Stomach (tissue), 19 donors: ENCODE data around the gene HHIP. TPM values are rescaled to one million over a fixed set of nuclear protein-coding genes. Genes with fewer than 3 reads are reported as not detected.

Source experiments
- DNase-seq, 2 donors: peaks; one replicate each; pipeline versions ENCODE4 v3.0.0 to v3.0.0-alpha.2; 2013 to 2019
- H3K27ac ChIP-seq, 5 donors: fragments of 200-600 bp in 4 of 5; sonication (generic) in 4 of 5; one replicate each; pipeline ENCODE4 v1.5.1; 2013 to 2019; ENCODE audit warnings: mild to moderate bottlenecking in 1 of 5, moderate library complexity in 1 of 5
- H3K27me3 ChIP-seq, 3 donors: fragments of 200-600 bp; sonication (generic); one replicate each; pipeline ENCODE4 v1.5.1; 2017 to 2019; ENCODE audit warnings: mixed run types in 1 of 3
- H3K36me3 ChIP-seq, 4 donors: fragments of 200-600 bp; sonication (generic); 1 replicate in 3 of 4; 2 replicates in 1 of 4; pipeline ENCODE4 v1.5.1; 2016 to 2019
- H3K4me1 ChIP-seq, 4 donors: fragments of 200-600 bp; sonication (generic); one replicate each; pipeline ENCODE4 v1.5.1; 2016 to 2019
- H3K4me3 ChIP-seq, 4 donors: fragments of 200-600 bp; sonication (generic) in 3 of 4; one replicate each; pipeline ENCODE4 v1.5.1; 2016 to 2019; ENCODE audit warnings: mild to moderate bottlenecking in 1 of 4
- H3K9me3 ChIP-seq, 4 donors: fragments of 200-600 bp; sonication (generic); one replicate each; pipeline ENCODE4 v1.5.1; 2016 to 2019
- CTCF ChIP-seq, 7 experiments: fragments of 450-650 bp in 4 of 7; fragments of 200-600 bp in 3 of 7; sonication (generic) in 3 of 7; IDR thresholded peaks; one replicate each; pipeline ENCODE4 v1.5.1; 2016 to 2019; ENCODE audit warnings: antibody characterized with exemption in 7 of 7, control low read depth in 2 of 7, mild to moderate bottlenecking in 1 of 7
- EP300 ChIP-seq: sonication (generic); formaldehyde crosslinking; IDR thresholded peaks from one replicate; pipeline ENCODE4 v1.6.1; 2017; ENCODE audit warnings: antibody characterized with exemption
- POLR2A ChIP-seq, 4 donors: fragments of 450-650 bp; IDR thresholded peaks; one replicate each; pipeline ENCODE4 v1.6.1; 2016; ENCODE audit warnings: antibody characterized with exemption in 4 of 4, control low read depth in 2 of 4, mild to moderate bottlenecking in 1 of 4, moderate library complexity in 1 of 4
- POLR2AphosphoS5 ChIP-seq, 3 donors: sonication (generic); formaldehyde crosslinking; IDR thresholded peaks; one replicate each; pipeline ENCODE4 v1.6.1; 2016; ENCODE audit warnings: antibody characterized with exemption in 3 of 3
- WGBS, 5 donors: extraction: QIAGEN DNeasy Blood & Tissue Kit in 3 of 5; methylation state at CpG; one replicate each; pipeline versions ENCODE4 v1.1.5 to v1.1.7; 2013 to 2018; 5-methylcytosine and 5-hydroxymethylcytosine counted together
- intact Hi-C: fragments of 100-400 bp; cut with DNase I; formaldehyde crosslinking; loops from one replicate; pipeline ENCODE4 v1.15.1; 2023; ENCODE audit warnings: low total_unique reads
- long read RNA-seq, 10 donors: transcript quantifications; one replicate each; lab custom pipeline, GENCODE V29; 2026
- polyA plus RNA-seq, 3 donors: library from polyadenylated mRNA; stranded (reverse); fragments of 200-250 nt; gene quantifications; one replicate each; pipeline ENCODE4 v1.2.3, GENCODE V29; 2013
- total RNA-seq, 5 donors: library from RNA; depleted of rRNA; stranded (reverse); fragments of >200 nt; gene quantifications; one replicate each; pipeline versions ENCODE4 v1.1.0 to v1.2.3, GENCODE V29; 2014 to 2016
- donor health status: healthy with polysubstance abuse.
- donor health status: Bipolar disorder and iron deficiency.
- donor health status: healthy.

Gene HHIP
- total RNA-seq, result 10 to 100 TPM in 2 of 5 donors, 1 to 10 TPM in 1, under 1 TPM in 1, not detected in 1; 0.29 to 33.0 (median 20.4) TPM
- polyA plus RNA-seq, result 1 to 10 TPM in 2 of 3 donors, under 1 TPM in 1; 0.73 to 3.5 (median 3.2) TPM
- long read RNA-seq, donor 1, full-length matches to known transcripts, result 2 of 2 reads
- long read RNA-seq, donor 1, partial matches to known transcripts, result 0 of 2 reads
- long read RNA-seq, donor 1, other reads (novel, unspliced or antisense), result 0 of 2 reads
- long read RNA-seq, donor 2, full-length matches to known transcripts, result 3 of 3 reads
- long read RNA-seq, donor 2, partial matches to known transcripts, result 0 of 3 reads
- long read RNA-seq, donor 2, other reads (novel, unspliced or antisense), result 0 of 3 reads
- long read RNA-seq, donor 3, partial matches to known transcripts, result 0 of 3 reads
- long read RNA-seq, donor 3, other reads (novel, unspliced or antisense), result 0 of 3 reads
- long read RNA-seq, donor 4, partial matches to known transcripts, result 0 of 1 reads
- long read RNA-seq, donor 4, other reads (novel, unspliced or antisense), result 0 of 1 reads
- long read RNA-seq, donor 5, partial matches to known transcripts, result 0 of 1 reads
- long read RNA-seq, donor 5, other reads (novel, unspliced or antisense), result 0 of 1 reads
- long read RNA-seq, donor 6, full-length matches to known transcripts, result 3 of 3 reads
- long read RNA-seq, donor 6, partial matches to known transcripts, result 0 of 3 reads
- long read RNA-seq, donor 6, other reads (novel, unspliced or antisense), result 0 of 3 reads
- long read RNA-seq, donor 7, full-length matches to known transcripts, result 1 of 1 reads
- long read RNA-seq, donor 7, partial matches to known transcripts, result 0 of 1 reads
- long read RNA-seq, donor 7, other reads (novel, unspliced or antisense), result 0 of 1 reads
- long read RNA-seq, donor 8, full-length matches to known transcripts, result 4 of 4 reads
- long read RNA-seq, donor 8, partial matches to known transcripts, result 0 of 4 reads
- long read RNA-seq, donor 8, other reads (novel, unspliced or antisense), result 0 of 4 reads
- long read RNA-seq, donor 9, full-length matches to known transcripts, result 6 of 6 reads
- long read RNA-seq, donor 9, partial matches to known transcripts, result 0 of 6 reads
- long read RNA-seq, donor 9, other reads (novel, unspliced or antisense), result 0 of 6 reads
- long read RNA-seq, donor 10, result 0 reads

- Histone ChIP-seq H3K27ac (peak within 1 kb of the TSS in 4 of 5 donors; percentile 5 to 74 (median 60)), H3K36me3 (no peaks in the 10 kb centered on the region), H3K27me3 (peaks cover 3 to 52% (median 34%) of the 10 kb centered on the region in 3 donors), H3K9me3 (no peaks in the 10 kb centered on the region), H3K4me3 (peak within 1 kb of the TSS; percentile 51 to 62 (median 53)), H3K4me1 (peaks cover 11 to 28% (median 23%) of the 10 kb centered on the region in 4 donors)
- no peak for TF ChIP-seq CTCF (IDR thresholded peaks at IDR 0.05)
- TF ChIP-seq POLR2AphosphoS5 (IDR thresholded peaks at IDR 0.05), result peak in 1 of 3 donors; percentile 12
- TF ChIP-seq EP300, result no peak
- TF ChIP-seq POLR2A (IDR thresholded peaks at IDR 0.05), result no peak
- intact Hi-C loops, result no loop called here
- WGBS, 5 donors, result 2 to 3% (median 2%) methylated on average over 51 to 79 of the region's 79 CpGs
- peak; percentile 31 to 88 for DNase-seq
Measured at GRCh38 chr4:144645631-144646522, at the start of gene HHIP. Gene HHIP (plus strand): TSS chr4:144646156. CDS start chr4:144646676, 520 bp downstream.

- 81 to 94% (median 88%) methylated on average over 4 of the region's 4 CpGs for WGBS, 5 donors
- Histone ChIP-seq H3K4me3 (no peak overlapping the region), H3K4me1 (no peaks in the 10 kb centered on the region), H3K9me3 (no peaks in the 10 kb centered on the region), H3K36me3 (no peaks in the 10 kb centered on the region), H3K27ac (no peak overlapping the region), H3K27me3 (no peaks in the 10 kb centered on the region)
- TF ChIP-seq EP300 (no peak), CTCF (IDR thresholded peaks at IDR 0.05) (no peak), POLR2A (IDR thresholded peaks at IDR 0.05) (no peak), POLR2AphosphoS5 (IDR thresholded peaks at IDR 0.05) (no peak)
- no peak for DNase-seq
- intact Hi-C loops, result no loop called here
Measured at GRCh38 chr4:144597171-144597570, 48.8 kb upstream of the HHIP start.

- Histone ChIP-seq H3K27ac (no peak overlapping the region), H3K4me3 (no peak overlapping the region), H3K36me3 (no peaks in the 10 kb centered on the region), H3K27me3 (no peaks in the 10 kb centered on the region), H3K9me3 (peaks cover 0 to 7% (median 3%) of the 10 kb centered on the region in 4 donors), H3K4me1 (no peaks in the 10 kb centered on the region)
- no peak for TF ChIP-seq CTCF (IDR thresholded peaks at IDR 0.05)
- DNase-seq, result no peak
- WGBS, 5 donors, result 25 to 40% (median 32%) methylated on average over 1 of the region's 1 CpG
- intact Hi-C loops, result no loop called here
Measured at GRCh38 chr4:144599621-144600020, 46.3 kb upstream of the HHIP start.
